HG03558 (cell line): ENCODE data around the gene DDX25.
"Not testable (repeated sequence)": the region's sequence is repeated elsewhere in the genome, so short reads cannot be mapped to it uniquely, and the experiment has no call there.

Experiments
- ATAC-seq: cut with Tn5 transposase; IDR thresholded peaks from one replicate; pipeline ENCODE4 v1.9.1; 2021; ENCODE audit warnings: moderate number of reproducible peaks; ENCODE audit not compliant: unreplicated experiment; ENCODE audit errors: extremely low read depth

The DDX25 gene

GRCh38 chr11:125903711-125904659 lies at the start of gene DDX25:
Gene DDX25 (plus strand): TSS chr11:125904508. CDS start chr11:125904518, 10 bp downstream.
- ATAC-seq, result no peak

GRCh38 chr11:125857670-125858069 lies 46.6 kb upstream of the DDX25 start:
- not testable (repeated sequence) for ATAC-seq

GRCh38 chr11:125862786-125863185 lies 41.5 kb upstream of the DDX25 start:
- not testable (repeated sequence) for ATAC-seq

- not testable (repeated sequence) for ATAC-seq
Observed at GRCh38 chr11:125865354-125865753, 39.0 kb upstream of the DDX25 start.

- no peak for ATAC-seq
Observed at GRCh38 chr11:125869521-125869920, 34.8 kb upstream of the DDX25 start.

GRCh38 chr11:125871391-125872137 lies 32.7 kb upstream of the DDX25 start:
- no peak for ATAC-seq

GRCh38 chr11:125872138-125872491 lies 32.2 kb upstream of the DDX25 start:
- ATAC-seq, result no peak

- no peak for ATAC-seq
Observed at GRCh38 chr11:125873881-125874555, 30.3 kb upstream of the DDX25 start.

- peak; percentile 65 for ATAC-seq
Observed at GRCh38 chr11:125874556-125875124, 29.7 kb upstream of the DDX25 start.

GRCh38 chr11:125881291-125881690 lies 23.0 kb upstream of the DDX25 start:
- no peak for ATAC-seq

- ATAC-seq, result no peak
Observed at GRCh38 chr11:125883375-125883774, 20.9 kb upstream of the DDX25 start.

- ATAC-seq, result peak; percentile 2
Observed at GRCh38 chr11:125886997-125887372, 17.3 kb upstream of the DDX25 start.

- ATAC-seq, result peak; percentile 71
Observed at GRCh38 chr11:125887373-125888324, 16.7 kb upstream of the DDX25 start, which contains the start of gene HYLS1. Gene HYLS1 (plus strand): TSS chr11:125887668. CDS start chr11:125899369, 11,701 bp downstream.

- no peak for ATAC-seq
Observed at GRCh38 chr11:125890447-125891100, 13.7 kb upstream of the DDX25 start.

- no peak for ATAC-seq
Observed at GRCh38 chr11:125892071-125892470, 12.2 kb upstream of the DDX25 start.

- ATAC-seq, result no peak
Observed at GRCh38 chr11:125892994-125893393, 11.3 kb upstream of the DDX25 start.

- no peak for ATAC-seq
Observed at GRCh38 chr11:125901872-125902271, 2.4 kb upstream of the DDX25 start.

GRCh38 chr11:125902277-125902926 lies 1.9 kb upstream of the DDX25 start:
- no peak for ATAC-seq
